ENCODE measurements around the gene PRELID3B.

DNA sequence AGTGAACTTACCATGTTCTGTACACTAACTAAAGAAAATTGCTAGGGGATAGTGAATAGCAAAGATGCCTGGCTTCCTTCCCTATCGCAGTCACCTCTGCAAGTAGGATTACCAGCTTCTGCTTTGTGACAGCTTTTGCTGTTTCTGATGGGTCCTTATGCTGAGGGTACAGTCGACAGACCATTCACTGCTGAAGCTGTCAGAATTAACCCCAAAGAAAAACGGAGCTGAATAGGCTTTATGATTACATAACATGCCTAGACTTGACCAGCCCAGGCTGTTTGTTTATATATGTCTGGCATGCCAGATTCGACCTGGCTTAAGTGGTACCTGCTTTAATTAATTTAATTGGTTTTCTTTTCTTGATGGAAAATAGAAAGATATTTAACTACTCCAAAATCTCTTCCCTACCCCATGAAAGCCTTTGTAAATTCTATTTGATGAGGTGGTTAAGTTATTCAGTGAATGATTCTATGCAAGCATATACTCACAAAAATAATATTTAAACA is 21.7 kb upstream of the PRELID3B start:
- no peak for TF ChIP-seq POLR2A (IDR thresholded peaks at IDR 0.05)
- TF ChIP-seq, protein P1, sequence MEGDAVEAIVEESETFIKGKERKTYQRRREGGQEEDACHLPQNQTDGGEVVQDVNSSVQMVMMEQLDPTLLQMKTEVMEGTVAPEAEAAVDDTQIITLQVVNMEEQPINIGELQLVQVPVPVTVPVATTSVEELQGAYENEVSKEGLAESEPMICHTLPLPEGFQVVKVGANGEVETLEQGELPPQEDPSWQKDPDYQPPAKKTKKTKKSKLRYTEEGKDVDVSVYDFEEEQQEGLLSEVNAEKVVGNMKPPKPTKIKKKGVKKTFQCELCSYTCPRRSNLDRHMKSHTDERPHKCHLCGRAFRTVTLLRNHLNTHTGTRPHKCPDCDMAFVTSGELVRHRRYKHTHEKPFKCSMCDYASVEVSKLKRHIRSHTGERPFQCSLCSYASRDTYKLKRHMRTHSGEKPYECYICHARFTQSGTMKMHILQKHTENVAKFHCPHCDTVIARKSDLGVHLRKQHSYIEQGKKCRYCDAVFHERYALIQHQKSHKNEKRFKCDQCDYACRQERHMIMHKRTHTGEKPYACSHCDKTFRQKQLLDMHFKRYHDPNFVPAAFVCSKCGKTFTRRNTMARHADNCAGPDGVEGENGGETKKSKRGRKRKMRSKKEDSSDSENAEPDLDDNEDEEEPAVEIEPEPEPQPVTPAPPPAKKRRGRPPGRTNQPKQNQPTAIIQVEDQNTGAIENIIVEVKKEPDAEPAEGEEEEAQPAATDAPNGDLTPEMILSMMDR (IDR thresholded peaks at IDR 0.05) = no peak
